NCI-H2196 treated with DMSO at 0.1 percent for 48 hours (cell line): ENCODE measurements around the gene DYRK1A.
"Not testable (repeated sequence)": the region's sequence is repeated elsewhere in the genome, so short reads cannot be mapped to it uniquely, and the experiment has no call there.

ENCODE experiments used
- DNase-seq: peaks from one replicate; lab custom pipeline; 2025; ENCODE audit not compliant: unreplicated experiment; lab: John Stamatoyannopoulos, UW

The DYRK1A gene

GRCh38 chr21:37547615-37548200 lies 181.1 kb downstream of the DYRK1A start:
- DNase-seq, result no peak

GRCh38 chr21:37548521-37548981 lies 182.0 kb downstream of the DYRK1A start:
- no peak for DNase-seq

- DNase-seq, result not testable (repeated sequence)
These were observed 183.2 kb downstream of the DYRK1A start for GRCh38 chr21:37549730-37550129.

- no peak for DNase-seq
These were observed 183.6 kb downstream of the DYRK1A start for GRCh38 chr21:37550157-37550556.

GRCh38 chr21:37550618-37551330 lies 184.2 kb downstream of the DYRK1A start:
- DNase-seq, result no peak

GRCh38 chr21:37551331-37551992 lies 184.9 kb downstream of the DYRK1A start:
- DNase-seq, result no peak

GRCh38 chr21:37551993-37552355 lies 185.4 kb downstream of the DYRK1A start:
- no peak for DNase-seq

GRCh38 chr21:37552496-37553029 lies 186.0 kb downstream of the DYRK1A start:
- DNase-seq, result no peak

- DNase-seq, result no peak
These were observed 186.5 kb downstream of the DYRK1A start for GRCh38 chr21:37553078-37553481.

GRCh38 chr21:37554661-37555379 lies 188.2 kb downstream of the DYRK1A start:
- no peak for DNase-seq

GRCh38 chr21:37555672-37556261 lies 189.2 kb downstream of the DYRK1A start:
- no peak for DNase-seq

GRCh38 chr21:37557261-37557950 lies 190.8 kb downstream of the DYRK1A start:
- DNase-seq, result no peak

- DNase-seq, result no peak
These were observed 192.2 kb downstream of the DYRK1A start for GRCh38 chr21:37558676-37559211.

- DNase-seq, result no peak
These were observed 193.8 kb downstream of the DYRK1A start for GRCh38 chr21:37560385-37560784.

GRCh38 chr21:37561506-37561905 lies 194.9 kb downstream of the DYRK1A start:
- DNase-seq, result no peak

- DNase-seq, result no peak
These were observed 195.7 kb downstream of the DYRK1A start for GRCh38 chr21:37561941-37562919.

- no peak for DNase-seq
These were observed 196.5 kb downstream of the DYRK1A start for GRCh38 chr21:37562920-37563640.

GRCh38 chr21:37563641-37564340 lies 197.2 kb downstream of the DYRK1A start:
- peak; percentile 84 for DNase-seq
